Pulmonary artery endothelial cell (primary cell): ENCODE results near the gene UGT2B17. TPM values are rescaled to one million over a fixed set of nuclear protein-coding genes. Genes with fewer than 3 reads are reported as not detected.
A peak's percentile ranks its signal among the peaks of the same experiment; 100 is the strongest.
"Not testable (repeated sequence)": the region's sequence is repeated elsewhere in the genome, so short reads cannot be mapped to it uniquely, and the experiment has no call there.

ENCODE experiments used
- DNase-seq: peaks from one replicate; pipeline ENCODE4 v3.0.0-alpha.2; 2011; ENCODE audit warnings: low read depth, low spot score
- total RNA-seq: library from RNA; depleted of rRNA; stranded (reverse); fragments of >200 nt; gene quantifications from 2 replicates; pipeline ENCODE4 v1.2.3, GENCODE V29; 2014

Gene UGT2B17
- total RNA-seq, 1 donor from 2014 or later: not detected

DNA sequence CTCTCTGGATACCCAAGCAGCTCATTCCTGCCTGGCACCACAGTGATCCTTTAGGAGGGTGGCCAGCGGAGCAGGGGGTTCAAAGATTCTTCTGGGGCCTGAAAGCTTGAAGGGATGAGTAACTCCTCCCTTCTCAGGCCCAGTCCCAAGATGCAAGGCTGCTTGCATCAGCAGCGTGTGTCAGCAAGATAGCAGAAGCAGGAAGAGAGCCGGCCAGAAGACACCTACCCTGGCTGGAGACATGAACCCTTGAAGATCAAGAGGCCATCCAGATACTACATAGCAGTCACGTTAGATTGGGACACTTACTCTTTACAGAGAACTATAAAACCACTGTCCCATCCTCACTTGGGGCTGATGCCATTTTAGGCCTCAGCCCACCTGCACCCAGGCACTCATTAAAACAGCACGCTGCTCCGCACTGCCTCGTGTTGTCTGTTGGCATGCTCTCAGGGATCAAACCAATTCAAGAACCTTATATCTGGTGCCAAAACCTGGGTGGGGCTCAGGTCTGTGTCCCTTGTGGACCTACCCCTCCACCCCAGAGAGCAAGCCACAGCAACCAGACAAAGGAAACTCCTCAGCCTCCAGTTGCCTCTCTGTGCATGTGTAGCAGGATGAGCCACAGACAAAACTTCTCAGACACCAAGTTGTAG, 6.5 kb downstream of the UGT2B17 start:
- no peak for DNase-seq

- not testable (repeated sequence) for DNase-seq
These were observed 7.1 kb downstream of the UGT2B17 start for GRCh38 chr4:68569036-68569435.

DNA sequence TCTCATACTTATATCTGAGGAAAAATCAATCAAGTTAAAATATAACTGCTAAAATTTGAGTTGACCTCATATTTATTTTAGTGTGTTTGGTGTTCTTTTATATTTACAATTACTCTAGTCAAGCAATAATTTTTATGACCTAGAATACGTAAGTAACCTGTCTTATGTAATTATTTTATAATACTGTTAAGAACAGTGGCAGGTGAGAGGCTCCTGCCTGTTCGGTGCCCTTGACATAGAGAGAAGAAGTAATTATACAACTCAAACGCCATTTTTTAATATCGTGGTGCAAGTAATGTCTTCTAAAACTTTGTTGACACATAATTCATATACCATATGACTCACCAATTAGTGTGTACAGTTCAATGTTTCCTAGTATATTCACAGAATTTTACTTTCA, 7.6 kb downstream of the UGT2B17 start:
- not testable (repeated sequence) for DNase-seq

GRCh38 chr4:68566364-68566763, 9.8 kb downstream of the UGT2B17 start:
- DNase-seq: not testable (repeated sequence)

- DNase-seq: not testable (repeated sequence)
These were observed 11.0 kb downstream of the UGT2B17 start for GRCh38 chr4:68565082-68565481.

GRCh38 chr4:68560364-68561070, 15.6 kb downstream of the UGT2B17 start:
- DNase-seq: not testable (repeated sequence)

- DNase-seq: not testable (repeated sequence)
These were observed 22.3 kb downstream of the UGT2B17 start for GRCh38 chr4:68553830-68554229.

DNA sequence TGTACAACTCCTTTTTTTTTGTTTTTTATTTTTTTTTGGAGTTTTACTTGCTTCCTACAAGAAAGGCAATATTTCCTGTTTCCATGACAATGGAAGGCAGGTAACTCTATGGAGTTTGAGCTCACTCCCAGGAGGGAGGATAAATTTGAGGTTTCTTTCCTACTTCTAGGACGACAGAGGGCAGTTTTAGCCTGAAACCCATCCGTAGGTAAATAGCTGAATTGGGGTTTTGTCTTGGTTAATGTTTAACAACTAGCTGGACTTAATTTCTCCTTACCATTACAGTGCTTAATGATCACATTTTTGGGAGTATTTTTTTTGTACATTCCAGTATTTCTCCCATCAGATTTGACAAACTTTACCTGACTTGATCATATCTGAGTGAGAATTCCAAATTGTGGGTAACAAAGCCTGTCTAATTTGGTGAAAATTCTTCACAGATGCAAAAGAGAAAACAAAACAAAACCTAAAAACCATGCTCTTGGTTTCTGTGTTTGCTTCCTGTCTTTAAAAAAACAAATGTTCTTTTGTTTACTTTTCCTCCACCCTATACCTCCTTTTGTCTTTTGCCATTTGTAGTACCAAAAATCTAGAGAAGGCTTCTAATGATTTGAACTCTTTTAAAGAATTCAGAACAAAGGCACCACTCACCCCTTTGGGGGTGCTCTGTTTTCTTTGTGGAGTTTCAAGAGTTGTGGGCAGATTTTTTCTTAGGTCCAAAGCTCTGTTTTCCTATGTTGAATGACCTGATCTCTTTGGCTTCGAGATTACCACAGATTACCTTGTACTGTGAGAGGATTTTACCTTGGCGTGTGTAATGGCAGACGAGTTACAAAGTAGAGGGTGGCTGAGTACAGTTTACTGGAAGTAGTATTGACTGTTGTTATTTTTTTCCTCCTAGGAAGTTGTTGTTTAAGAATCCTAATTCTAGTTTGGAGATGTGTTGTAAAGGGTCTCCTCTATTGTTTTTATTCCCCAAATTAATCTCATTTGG, 23.0 kb downstream of the UGT2B17 start:
- not testable (repeated sequence) for DNase-seq

- not testable (repeated sequence) for DNase-seq
These were observed 33.4 kb downstream of the UGT2B17 start for GRCh38 chr4:68542742-68543141.

GRCh38 chr4:68536375-68536774, 39.7 kb downstream of the UGT2B17 start:
- DNase-seq: no peak

GRCh38 chr4:68535974-68536373, 40.1 kb downstream of the UGT2B17 start:
- DNase-seq: no peak

GRCh38 chr4:68522232-68522631, 53.9 kb downstream of the UGT2B17 start:
- not testable (repeated sequence) for DNase-seq

- no peak for DNase-seq
These were observed 55.1 kb downstream of the UGT2B17 start for GRCh38 chr4:68520985-68521384.

- DNase-seq: no peak
These were observed 57.2 kb downstream of the UGT2B17 start for GRCh38 chr4:68518889-68519288.

DNA sequence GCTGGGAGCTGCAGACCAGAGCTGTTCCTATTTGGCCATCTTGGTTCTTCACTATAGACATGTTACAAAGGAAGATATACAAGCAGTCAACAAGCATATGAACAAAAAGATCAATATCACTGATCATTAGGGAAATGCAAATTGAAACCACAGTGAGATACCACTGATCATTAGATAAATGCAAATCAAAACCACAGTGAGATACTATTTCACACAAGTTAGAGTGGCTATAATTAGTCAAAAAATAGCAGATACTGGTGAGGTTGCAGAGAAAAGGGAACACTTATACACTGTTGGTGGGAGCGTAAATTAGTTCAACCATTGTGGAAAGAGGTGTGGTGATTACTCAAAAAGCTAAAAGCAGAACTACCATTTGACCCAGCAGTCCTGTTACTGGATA, 70.7 kb downstream of the UGT2B17 start:
- not testable (repeated sequence) for DNase-seq

GRCh38 chr4:68504836-68505235, 71.3 kb downstream of the UGT2B17 start:
- not testable (repeated sequence) for DNase-seq

- not testable (repeated sequence) for DNase-seq
These were observed 72.7 kb downstream of the UGT2B17 start for GRCh38 chr4:68503462-68503861.

GRCh38 chr4:68499021-68499420, 77.1 kb downstream of the UGT2B17 start:
- DNase-seq: no peak

- peak; percentile 20 for DNase-seq
These were observed 77.6 kb downstream of the UGT2B17 start for GRCh38 chr4:68498413-68499007.

- DNase-seq: no peak
These were observed 81.4 kb downstream of the UGT2B17 start for GRCh38 chr4:68494688-68495087.

DNA sequence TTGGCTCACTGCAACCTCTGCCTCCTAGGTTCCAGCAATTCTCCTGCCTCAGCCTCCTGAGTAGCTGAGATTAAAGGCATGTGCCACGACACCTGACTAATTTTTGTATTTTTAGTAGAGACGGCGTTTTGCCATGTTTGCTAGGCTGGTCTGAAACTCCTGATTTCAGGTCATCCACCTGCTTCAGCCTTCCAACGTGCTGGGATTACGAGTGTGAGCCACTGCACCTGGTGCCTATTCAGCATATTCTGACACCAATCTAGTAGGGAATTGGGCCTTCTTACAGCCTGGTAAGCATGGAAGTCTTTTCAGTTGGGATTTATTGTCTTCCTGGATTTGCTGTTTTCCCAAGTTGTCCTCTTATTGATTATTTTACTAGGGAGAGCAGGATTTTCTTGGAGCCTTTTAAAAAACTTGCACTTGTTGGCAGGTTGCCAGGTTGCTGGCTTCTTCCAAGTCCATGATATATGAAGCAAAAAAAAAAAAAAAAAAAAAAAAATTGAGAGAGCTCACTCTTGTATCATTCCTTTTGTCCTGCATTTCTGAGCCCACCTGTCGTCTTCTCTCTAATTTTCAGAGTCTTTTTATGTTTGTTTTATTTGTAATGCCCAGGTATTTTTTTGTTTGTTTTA, 85.2 kb downstream of the UGT2B17 start:
- DNase-seq: no peak
